MG63 (cell line): Measurements from ENCODE around the gene WDR7. TPM values are rescaled to one million over a fixed set of nuclear protein-coding genes. Genes with fewer than 3 reads are reported as not detected.
A peak's percentile ranks its signal among the peaks of the same experiment; 100 is the strongest.

ENCODE experiments used
- DNase-seq: peaks from one replicate; pipeline ENCODE4 v3.0.0-alpha.2; 2020
- H3K27me3 ChIP-seq: fragments of 250-450 bp; sonication (Bioruptor Pico); 2 replicates; pipeline ENCODE4 v1.5.1; 2020; ENCODE audit warnings: mild to moderate bottlenecking, moderate library complexity
- H3K36me3 ChIP-seq: fragments of 250-450 bp; sonication (Bioruptor Pico); 2 replicates; pipeline ENCODE4 v1.5.1; 2020; ENCODE audit warnings: mild to moderate bottlenecking, moderate library complexity
- H3K4me3 ChIP-seq: fragments of 250-450 bp; sonication (Bioruptor Pico); 2 replicates; pipeline ENCODE4 v1.5.1; 2020; ENCODE audit warnings: mild to moderate bottlenecking, moderate library complexity
- H3K9me3 ChIP-seq: fragments of 250-450 bp; sonication (Bioruptor Pico); 2 replicates; pipeline ENCODE4 v1.5.1; 2020; ENCODE audit warnings: mild to moderate bottlenecking, moderate library complexity
- total RNA-seq: library from RNA; depleted of rRNA; stranded (reverse); fragments of >200 nt; shearing (Covaris generic); gene quantifications from 2 replicates; pipeline ENCODE4 v1.2.3, GENCODE V29; 2014; ENCODE audit warnings: low replicate concordance

WDR7 gene
- total RNA-seq, 1 experiment from 2014 or later: 4.0 TPM

GRCh38 chr18:56878711-56879110 lies 227.6 kb downstream of the WDR7 start:
- H3K36me3 ChIP-seq: no peaks in the 10 kb centered on the region
- H3K27me3 ChIP-seq: no peaks in the 10 kb centered on the region
- H3K9me3 ChIP-seq: no peaks in the 10 kb centered on the region
- no peak for DNase-seq
- H3K4me3 ChIP-seq: no peak overlapping the region

GRCh38 chr18:56884511-56884910 lies 233.4 kb downstream of the WDR7 start:
- no peak for DNase-seq
- Histone ChIP-seq H3K4me3 (no peak overlapping the region), H3K9me3 (no peaks in the 10 kb centered on the region), H3K36me3 (no peaks in the 10 kb centered on the region), H3K27me3 (no peaks in the 10 kb centered on the region)

- no peaks in the 10 kb centered on the region for H3K27me3 ChIP-seq
- DNase-seq: no peak
- no peak overlapping the region for H3K4me3 ChIP-seq
- H3K36me3 ChIP-seq: no peaks in the 10 kb centered on the region
- H3K9me3 ChIP-seq: no peaks in the 10 kb centered on the region
Measured at GRCh38 chr18:56888978-56889377, 237.8 kb downstream of the WDR7 start.

GRCh38 chr18:56889621-56890020 lies 238.5 kb downstream of the WDR7 start:
- Histone ChIP-seq H3K36me3 (no peaks in the 10 kb centered on the region), H3K4me3 (no peak overlapping the region), H3K27me3 (no peaks in the 10 kb centered on the region), H3K9me3 (no peaks in the 10 kb centered on the region)
- no peak for DNase-seq

DNA sequence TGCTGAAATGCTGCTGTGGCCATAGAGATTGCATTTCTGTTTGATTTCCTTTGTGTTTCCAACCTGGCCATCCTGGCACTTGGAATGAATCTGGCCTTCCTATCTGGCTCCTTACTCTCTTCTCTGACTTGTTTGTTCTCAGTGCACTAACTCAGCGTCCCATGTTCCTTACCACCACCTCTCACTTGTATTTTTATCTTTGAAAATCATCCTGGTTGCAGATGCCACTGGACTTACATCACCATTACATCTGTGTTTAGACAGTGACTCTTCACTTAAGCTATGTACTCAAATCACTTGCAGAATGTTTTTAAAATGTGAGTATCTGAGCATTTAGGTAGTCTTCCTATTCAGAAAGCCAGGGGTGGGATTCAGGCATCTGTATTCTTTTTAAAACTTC lies 239.5 kb downstream of the WDR7 start:
- peak; percentile 39 for DNase-seq
- Histone ChIP-seq H3K36me3 (no peaks in the 10 kb centered on the region), H3K4me3 (no peak overlapping the region), H3K9me3 (no peaks in the 10 kb centered on the region), H3K27me3 (no peaks in the 10 kb centered on the region)

- DNase-seq: no peak
- Histone ChIP-seq H3K9me3 (no peaks in the 10 kb centered on the region), H3K27me3 (no peaks in the 10 kb centered on the region), H3K36me3 (no peaks in the 10 kb centered on the region), H3K4me3 (no peak overlapping the region)
Measured at GRCh38 chr18:56891116-56891515, 240.0 kb downstream of the WDR7 start.

- no peak for DNase-seq
- Histone ChIP-seq H3K27me3 (no peaks in the 10 kb centered on the region), H3K4me3 (no peak overlapping the region), H3K36me3 (no peaks in the 10 kb centered on the region), H3K9me3 (no peaks in the 10 kb centered on the region)
Measured at GRCh38 chr18:56891870-56892269, 240.7 kb downstream of the WDR7 start.

DNA sequence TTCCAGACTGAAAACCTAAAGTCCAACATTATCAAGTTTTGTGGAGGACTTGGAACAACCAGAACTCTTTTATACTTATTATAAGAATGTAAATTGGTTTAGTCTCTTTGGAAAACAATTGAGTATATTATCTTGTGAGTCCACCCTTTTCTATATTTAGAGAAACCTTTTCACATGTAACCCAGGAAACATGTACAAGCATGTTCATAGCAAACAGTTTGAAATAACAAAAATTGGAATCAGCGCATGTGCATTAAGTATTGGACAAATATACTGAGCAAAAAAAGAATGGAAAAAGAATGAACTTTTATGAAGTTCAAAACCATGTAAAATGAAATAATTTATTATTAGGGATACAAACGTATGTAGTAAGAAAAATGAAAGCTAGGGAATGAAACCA lies 246.0 kb downstream of the WDR7 start:
- no peak for DNase-seq

GRCh38 chr18:56899660-56900059 lies 248.5 kb downstream of the WDR7 start:
- Histone ChIP-seq H3K36me3 (no peaks in the 10 kb centered on the region), H3K27me3 (no peaks in the 10 kb centered on the region), H3K9me3 (no peaks in the 10 kb centered on the region), H3K4me3 (no peak overlapping the region)
- DNase-seq: no peak

More for the DNA sequence above, 246.0 kb downstream of the WDR7 start:
- Histone ChIP-seq H3K9me3 (no peaks in the 10 kb centered on the region), H3K36me3 (no peaks in the 10 kb centered on the region), H3K4me3 (no peak overlapping the region), H3K27me3 (no peaks in the 10 kb centered on the region)

- Histone ChIP-seq H3K4me3 (no peak overlapping the region), H3K36me3 (no peaks in the 10 kb centered on the region), H3K27me3 (no peaks in the 10 kb centered on the region), H3K9me3 (no peaks in the 10 kb centered on the region)
- DNase-seq: no peak
Measured at GRCh38 chr18:56900195-56901094, 249.3 kb downstream of the WDR7 start.

DNA sequence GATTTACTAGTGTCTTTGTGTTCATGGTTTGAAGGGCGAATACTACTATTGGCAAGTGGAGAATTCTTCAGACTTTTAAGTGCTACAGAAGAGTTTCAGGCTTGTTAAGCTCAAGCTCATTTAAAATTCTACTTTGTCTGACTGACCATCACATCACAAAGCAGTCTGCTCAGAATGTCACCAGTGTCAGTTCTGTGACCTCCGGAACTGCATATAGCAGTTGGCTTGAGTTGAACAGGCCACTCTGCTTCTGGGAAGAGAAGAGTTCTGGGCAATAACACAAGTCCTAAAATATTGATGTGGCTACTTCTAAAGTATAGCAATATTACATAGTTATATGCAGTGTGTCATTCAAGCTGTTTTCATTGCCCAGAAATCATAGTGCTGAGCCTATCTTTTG lies 250.8 kb downstream of the WDR7 start:
- Histone ChIP-seq H3K27me3 (no peaks in the 10 kb centered on the region), H3K4me3 (no peak overlapping the region), H3K36me3 (no peaks in the 10 kb centered on the region), H3K9me3 (no peaks in the 10 kb centered on the region)
- no peak for DNase-seq

DNA sequence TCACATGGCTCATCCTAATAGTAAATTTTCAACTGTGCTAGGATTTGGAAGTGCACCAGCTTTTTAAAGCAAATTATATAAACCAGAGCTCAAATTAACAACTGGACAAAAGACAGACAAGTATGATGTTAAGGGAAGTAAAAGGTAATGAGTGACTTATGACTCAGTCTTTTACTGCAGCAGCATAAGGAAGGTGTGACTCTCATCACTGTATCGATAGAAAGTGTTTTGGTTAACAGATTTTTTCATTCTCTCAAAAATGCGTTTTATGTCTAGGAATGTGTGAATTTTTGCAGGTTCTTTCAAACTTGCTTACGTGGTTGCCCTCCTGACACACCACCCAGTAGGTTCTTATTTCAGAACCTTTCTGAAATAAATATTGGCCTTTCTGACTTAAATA lies 251.5 kb downstream of the WDR7 start:
- Histone ChIP-seq H3K36me3 (no peaks in the 10 kb centered on the region), H3K4me3 (no peak overlapping the region)
- no peak for DNase-seq

DNA sequence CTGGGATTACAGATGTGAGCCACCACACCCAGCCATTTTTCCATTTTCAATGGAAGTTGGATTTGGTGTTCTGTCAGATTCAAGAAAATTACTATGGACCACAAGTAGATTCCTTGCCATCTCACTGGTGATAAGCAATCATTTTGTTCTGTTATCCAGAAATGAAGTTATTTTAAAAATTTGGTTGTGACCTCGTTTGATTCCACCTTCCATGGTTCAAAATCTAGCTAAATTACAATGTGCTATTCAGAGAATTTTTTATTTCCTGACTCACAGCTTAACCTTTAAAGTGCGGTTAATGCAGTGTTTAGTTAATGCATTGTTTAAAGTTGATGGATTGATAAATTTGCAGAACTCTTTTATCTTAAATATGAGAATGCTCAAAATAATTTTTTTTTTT lies 252.5 kb downstream of the WDR7 start:
- Histone ChIP-seq H3K27me3 (no peaks in the 10 kb centered on the region), H3K36me3 (no peaks in the 10 kb centered on the region), H3K9me3 (no peaks in the 10 kb centered on the region), H3K4me3 (no peak overlapping the region)
- no peak for DNase-seq

More for the DNA sequence above, 251.5 kb downstream of the WDR7 start:
- no peaks in the 10 kb centered on the region for H3K27me3 ChIP-seq
- no peaks in the 10 kb centered on the region for H3K9me3 ChIP-seq

- H3K27me3 ChIP-seq: no peaks in the 10 kb centered on the region
- no peak overlapping the region for H3K4me3 ChIP-seq
- H3K9me3 ChIP-seq: no peaks in the 10 kb centered on the region
- H3K36me3 ChIP-seq: no peaks in the 10 kb centered on the region
- DNase-seq: no peak
Measured at GRCh38 chr18:56907771-56908170, 256.6 kb downstream of the WDR7 start.

DNA sequence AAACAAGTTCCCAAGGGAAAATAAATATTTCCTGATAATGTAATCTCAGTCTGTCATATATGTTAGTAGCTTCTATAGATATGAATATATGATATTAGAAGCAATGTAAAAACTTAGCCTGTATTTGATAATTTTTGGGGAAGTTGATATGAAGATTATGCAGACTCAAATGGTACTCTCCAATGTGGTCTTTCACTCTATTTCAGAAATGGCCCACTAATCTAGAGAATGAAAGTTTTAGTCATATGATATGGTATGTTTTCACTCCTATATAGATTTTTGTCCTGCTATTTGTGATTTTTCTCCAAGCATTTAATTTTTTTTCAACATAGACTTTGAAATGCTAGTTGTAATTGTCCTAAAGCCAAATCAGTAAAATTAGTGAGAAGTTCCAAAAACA lies 259.1 kb downstream of the WDR7 start:
- Histone ChIP-seq H3K36me3 (no peaks in the 10 kb centered on the region), H3K27me3 (no peaks in the 10 kb centered on the region), H3K4me3 (no peak overlapping the region), H3K9me3 (no peaks in the 10 kb centered on the region)
- no peak for DNase-seq

DNA sequence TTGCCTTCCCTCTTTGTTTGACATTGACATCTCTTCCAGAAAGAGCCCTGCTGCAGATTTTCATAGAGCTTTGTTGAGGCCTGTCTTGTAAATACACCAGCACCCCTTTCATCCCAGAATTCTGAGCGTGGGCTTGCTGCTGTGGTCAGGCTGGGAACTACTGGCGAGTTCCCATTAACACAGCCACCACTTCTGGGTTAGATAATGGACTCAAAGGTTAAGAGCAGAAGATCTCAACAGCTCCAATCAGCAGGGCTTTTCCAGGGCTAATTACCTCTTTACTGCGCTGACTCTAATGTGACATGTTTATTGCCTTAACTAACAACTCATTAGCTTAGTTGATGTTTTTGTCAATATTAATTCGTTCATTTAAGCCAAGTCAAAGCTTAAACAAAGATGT lies 259.8 kb downstream of the WDR7 start:
- Histone ChIP-seq H3K36me3 (no peaks in the 10 kb centered on the region), H3K27me3 (no peaks in the 10 kb centered on the region), H3K9me3 (no peaks in the 10 kb centered on the region), H3K4me3 (no peak overlapping the region)
- DNase-seq: no peak

DNA sequence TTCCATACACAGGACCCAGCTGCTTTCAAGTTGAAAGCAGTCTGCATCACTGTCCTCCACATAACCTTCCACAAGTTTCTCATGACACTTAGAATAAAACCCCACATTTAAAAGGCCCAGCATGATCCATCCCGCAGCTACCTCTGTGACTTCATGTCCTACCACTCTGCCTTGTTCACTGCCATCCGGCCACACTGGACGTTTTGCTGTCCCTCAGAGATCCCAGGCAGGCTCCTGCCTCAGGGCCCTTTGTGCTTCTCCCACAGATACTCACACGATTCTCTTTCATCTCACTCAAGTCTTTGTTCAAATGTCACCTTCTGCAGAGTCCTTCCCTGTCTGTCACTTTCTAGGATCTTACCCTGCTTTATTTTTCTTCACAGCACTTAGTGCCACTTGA lies 262.8 kb downstream of the WDR7 start:
- no peak for DNase-seq
- Histone ChIP-seq H3K36me3 (no peaks in the 10 kb centered on the region), H3K27me3 (no peaks in the 10 kb centered on the region), H3K9me3 (no peaks in the 10 kb centered on the region), H3K4me3 (no peak overlapping the region)

DNA sequence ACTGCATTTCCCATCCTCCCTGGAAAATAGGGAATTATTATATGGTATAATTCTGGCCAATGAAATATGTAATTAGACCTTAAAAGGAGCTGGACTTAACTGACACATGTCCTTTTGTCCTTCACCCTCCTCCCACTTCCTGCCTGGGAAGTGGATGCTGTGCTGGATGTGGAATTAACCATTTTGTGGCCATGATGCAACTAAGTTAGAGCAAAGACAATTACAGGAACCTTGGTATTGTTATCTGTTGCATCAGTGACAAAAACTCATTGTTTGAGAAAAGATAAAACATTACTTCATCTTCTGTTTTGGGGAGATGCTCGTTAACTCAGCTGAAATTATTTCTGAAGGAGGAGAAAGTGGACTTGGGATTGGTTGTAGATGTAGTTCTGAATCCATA lies 268.0 kb downstream of the WDR7 start:
- H3K4me3 ChIP-seq: no peak overlapping the region
- no peaks in the 10 kb centered on the region for H3K9me3 ChIP-seq
- DNase-seq: no peak
- H3K36me3 ChIP-seq: no peaks in the 10 kb centered on the region
- H3K27me3 ChIP-seq: no peaks in the 10 kb centered on the region
